NCI-H2107 treated with DMSO at 0.1 percent for 48 hours (cell line): ENCODE results near the gene NXPE3.

Experiments
- DNase-seq: peaks from one replicate; lab custom pipeline; 2025; ENCODE audit not compliant: unreplicated experiment; lab: John Stamatoyannopoulos, UW

NXPE3 gene

GRCh38 chr3:101873619-101874018 lies 94.6 kb downstream of the NXPE3 start:
- DNase-seq, result no peak

DNA sequence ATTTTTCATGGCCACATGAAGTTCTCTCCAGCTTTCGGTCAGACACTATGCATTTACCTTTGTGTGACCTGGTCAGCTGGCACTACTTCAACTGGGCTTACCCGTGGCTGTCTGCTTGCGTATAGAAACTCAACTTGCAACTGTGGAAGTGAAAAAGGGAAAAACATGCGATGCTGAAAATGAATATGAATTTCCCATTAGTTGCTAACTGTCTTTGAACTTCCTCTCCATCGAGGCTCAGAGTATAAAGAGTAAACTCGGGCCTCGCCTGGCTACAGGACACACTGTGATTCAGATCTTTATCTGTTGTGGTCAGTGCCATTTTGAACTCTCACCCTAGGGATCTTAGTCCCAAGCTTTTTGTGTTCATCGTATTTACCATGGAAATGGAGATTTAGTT lies 97.1 kb downstream of the NXPE3 start:
- no peak for DNase-seq
